Prostate gland (tissue), 2 donors: ENCODE results near the gene FAM193A. TPM values are rescaled to one million over a fixed set of nuclear protein-coding genes. Genes with fewer than 3 reads are reported as not detected.

Experiments
- DNase-seq: peaks from one replicate; pipeline ENCODE4 v3.0.0-alpha.2; 2019; ENCODE audit warnings: low spot score
- H3K27ac ChIP-seq, 2 donors: fragments of 200-600 bp; sonication (generic); 2 replicates each; pipeline ENCODE4 v1.5.1; 2017 to 2019
- H3K27me3 ChIP-seq: fragments of 200-600 bp; sonication (generic); replicated peaks from 2 replicates; pipeline ENCODE4 v1.5.1; 2019; ENCODE audit not compliant: insufficient read depth
- H3K36me3 ChIP-seq, 2 donors: fragments of 200-600 bp; sonication (generic); 1 replicate in 1 of 2; 2 replicates in 1 of 2; pipeline versions ENCODE4 v1.5.1 to v1.8.1; 2017 to 2019
- H3K4me1 ChIP-seq: fragments of 200-600 bp; sonication (generic); replicated peaks from 2 replicates; pipeline ENCODE4 v1.5.1; 2019
- H3K4me3 ChIP-seq, 2 donors: fragments of 200-600 bp; sonication (generic); 2 replicates each; pipeline ENCODE4 v1.5.1; 2017 to 2019
- H3K9me3 ChIP-seq: fragments of 200-600 bp; sonication (generic); 2 replicates; pipeline ENCODE4 v1.5.1; 2017
- POLR2A ChIP-seq: fragments of 450-650 bp; IDR thresholded peaks from one replicate; pipeline ENCODE4 v1.6.1; 2016; ENCODE audit warnings: antibody characterized with exemption, mild to moderate bottlenecking
- POLR2AphosphoS5 ChIP-seq: sonication (generic); formaldehyde crosslinking; IDR thresholded peaks from one replicate; pipeline ENCODE4 v1.6.1; 2017; ENCODE audit warnings: antibody characterized with exemption
- WGBS: methylation state at CpG from one replicate; pipeline ENCODE4 v1.1.5; 2018; 5-methylcytosine and 5-hydroxymethylcytosine counted together
- intact Hi-C: fragments of 100-400 bp; cut with DNase I; formaldehyde crosslinking; loops from one replicate; pipeline ENCODE4 v1.14.2; 2022
- total RNA-seq, 2 donors: library from RNA; depleted of rRNA; stranded (reverse); fragments of >200 nt; gene quantifications; one replicate each; pipeline ENCODE4 v1.1.0, GENCODE V29; 2016
- TF ChIP-seq, protein P1 (sequence below), 4 experiments: fragments of 200-600 bp in 2 of 4; fragments of 450-650 bp in 2 of 4; sonication (generic) in 2 of 4; IDR thresholded peaks; 1 replicate in 3 of 4; 2 replicates in 1 of 4; pipeline ENCODE4 v1.5.1; 2016 to 2019; ENCODE audit warnings: antibody characterized with exemption in 4 of 4, mild to moderate bottlenecking in 2 of 4, moderate library complexity in 2 of 4

FAM193A gene
- total RNA-seq, 2 donors from 2014 or later, result 24.1 to 53.1 TPM

DNA sequence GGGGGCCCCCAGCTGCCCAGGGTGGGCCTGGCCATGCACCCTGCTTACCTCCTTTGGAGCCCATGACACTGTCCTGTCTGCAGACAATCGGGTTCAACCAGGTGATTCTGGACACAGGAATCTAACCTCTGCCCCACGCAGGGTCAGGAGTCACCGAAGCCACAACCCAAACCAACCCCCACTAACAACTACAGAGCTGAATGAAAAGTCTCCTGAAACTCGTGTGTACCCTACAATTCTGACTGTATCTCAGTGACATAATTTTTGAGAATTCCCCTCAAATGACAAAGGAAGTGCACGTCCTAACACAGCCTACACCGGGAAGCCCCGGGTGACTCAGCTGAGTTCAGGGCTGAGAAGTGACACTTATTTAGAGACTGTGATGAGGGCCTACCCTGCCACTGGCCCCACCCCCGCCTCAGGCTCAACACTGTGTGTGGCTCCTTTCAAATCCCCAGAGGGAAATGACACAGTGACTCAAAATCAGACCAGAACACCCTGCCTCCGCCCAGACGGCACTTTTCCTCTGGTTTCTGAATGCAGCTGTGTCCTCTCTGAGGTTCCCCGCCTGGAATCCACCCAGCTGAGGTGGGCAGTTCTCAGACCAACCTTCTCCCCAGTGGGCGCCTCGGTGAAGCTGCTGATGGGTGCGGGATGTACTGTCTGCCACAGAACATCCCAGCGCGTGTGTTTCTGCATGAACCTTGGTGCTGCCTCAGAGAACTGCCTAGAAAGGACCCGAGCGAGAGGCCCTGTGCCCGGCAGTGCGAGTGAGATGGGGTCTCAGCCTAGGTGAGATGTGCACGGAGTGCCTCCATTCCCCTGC, 209.7 kb downstream of the FAM193A start:
- H3K9me3 ChIP-seq, result no peaks in the 10 kb centered on the region
- no peak for DNase-seq
- 59% methylated on average over 21 of the region's 21 CpGs for WGBS
- peaks cover 5 to 8% of the 10 kb centered on the region in 2 donors for H3K36me3 ChIP-seq
- H3K27me3 ChIP-seq, result no peaks in the 10 kb centered on the region
- peaks cover 5% of the 10 kb centered on the region for H3K4me1 ChIP-seq
- no peak overlapping the region for H3K27ac ChIP-seq
- TF ChIP-seq POLR2A (no peak), POLR2AphosphoS5 (no peak)
- TF ChIP-seq, protein P1, sequence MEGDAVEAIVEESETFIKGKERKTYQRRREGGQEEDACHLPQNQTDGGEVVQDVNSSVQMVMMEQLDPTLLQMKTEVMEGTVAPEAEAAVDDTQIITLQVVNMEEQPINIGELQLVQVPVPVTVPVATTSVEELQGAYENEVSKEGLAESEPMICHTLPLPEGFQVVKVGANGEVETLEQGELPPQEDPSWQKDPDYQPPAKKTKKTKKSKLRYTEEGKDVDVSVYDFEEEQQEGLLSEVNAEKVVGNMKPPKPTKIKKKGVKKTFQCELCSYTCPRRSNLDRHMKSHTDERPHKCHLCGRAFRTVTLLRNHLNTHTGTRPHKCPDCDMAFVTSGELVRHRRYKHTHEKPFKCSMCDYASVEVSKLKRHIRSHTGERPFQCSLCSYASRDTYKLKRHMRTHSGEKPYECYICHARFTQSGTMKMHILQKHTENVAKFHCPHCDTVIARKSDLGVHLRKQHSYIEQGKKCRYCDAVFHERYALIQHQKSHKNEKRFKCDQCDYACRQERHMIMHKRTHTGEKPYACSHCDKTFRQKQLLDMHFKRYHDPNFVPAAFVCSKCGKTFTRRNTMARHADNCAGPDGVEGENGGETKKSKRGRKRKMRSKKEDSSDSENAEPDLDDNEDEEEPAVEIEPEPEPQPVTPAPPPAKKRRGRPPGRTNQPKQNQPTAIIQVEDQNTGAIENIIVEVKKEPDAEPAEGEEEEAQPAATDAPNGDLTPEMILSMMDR (IDR thresholded peaks at IDR 0.05), result no peak
- intact Hi-C loops, result no loop called here
- H3K4me3 ChIP-seq, result no peak overlapping the region

DNA sequence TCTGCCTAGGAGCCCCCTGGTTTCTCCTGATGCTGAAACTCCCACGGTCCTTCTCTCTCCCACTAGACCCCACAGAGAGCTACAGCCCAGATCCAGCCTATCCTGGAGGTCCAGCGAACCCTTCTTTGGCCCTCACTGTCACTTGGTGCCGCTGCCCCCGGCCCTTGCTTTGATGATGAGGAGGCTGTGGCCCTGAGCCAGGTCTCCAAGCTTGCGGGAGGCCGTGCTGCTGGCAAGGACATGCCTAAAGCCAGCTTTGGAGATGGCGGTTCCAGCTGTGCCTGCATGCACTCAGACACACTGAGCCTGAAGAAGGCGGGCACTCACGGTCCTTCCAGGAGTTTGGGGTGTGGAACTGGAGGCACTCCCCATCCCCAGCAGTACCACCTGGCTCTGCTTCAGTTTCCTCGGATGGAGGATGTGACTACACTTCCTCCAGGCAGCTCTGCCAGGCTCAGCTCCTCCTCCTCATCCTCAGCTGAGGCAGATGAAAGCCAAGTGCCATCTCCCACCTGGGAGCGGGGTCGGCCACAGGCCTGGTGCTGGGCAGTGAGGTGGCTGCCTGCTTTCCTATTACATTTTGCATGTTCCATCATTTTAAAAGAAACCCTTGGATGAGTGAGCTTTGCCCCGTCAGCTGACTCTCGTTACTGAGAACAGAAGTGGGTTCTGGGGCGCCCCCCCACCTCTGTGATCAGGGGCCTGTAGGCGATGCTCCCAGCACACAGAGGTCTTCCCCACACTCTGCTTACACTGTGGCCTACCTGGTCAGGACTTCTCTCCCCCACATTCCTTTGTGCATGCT, 210.6 kb downstream of the FAM193A start:
- no peak for TF ChIP-seq POLR2A
- TF ChIP-seq, protein P1 (IDR thresholded peaks at IDR 0.05), result no peak
- TF ChIP-seq POLR2AphosphoS5, result no peak
- H3K4me1 ChIP-seq, result peaks cover 5% of the 10 kb centered on the region
- WGBS, result 80% methylated on average over 16 of the region's 16 CpGs
- DNase-seq, result no peak
- peaks cover 5 to 8% of the 10 kb centered on the region in 2 donors for H3K36me3 ChIP-seq
- H3K27me3 ChIP-seq, result no peaks in the 10 kb centered on the region
- no peaks in the 10 kb centered on the region for H3K9me3 ChIP-seq
- no peak overlapping the region for H3K4me3 ChIP-seq
- intact Hi-C loops, result no loop called here
- no peak overlapping the region for H3K27ac ChIP-seq

DNA sequence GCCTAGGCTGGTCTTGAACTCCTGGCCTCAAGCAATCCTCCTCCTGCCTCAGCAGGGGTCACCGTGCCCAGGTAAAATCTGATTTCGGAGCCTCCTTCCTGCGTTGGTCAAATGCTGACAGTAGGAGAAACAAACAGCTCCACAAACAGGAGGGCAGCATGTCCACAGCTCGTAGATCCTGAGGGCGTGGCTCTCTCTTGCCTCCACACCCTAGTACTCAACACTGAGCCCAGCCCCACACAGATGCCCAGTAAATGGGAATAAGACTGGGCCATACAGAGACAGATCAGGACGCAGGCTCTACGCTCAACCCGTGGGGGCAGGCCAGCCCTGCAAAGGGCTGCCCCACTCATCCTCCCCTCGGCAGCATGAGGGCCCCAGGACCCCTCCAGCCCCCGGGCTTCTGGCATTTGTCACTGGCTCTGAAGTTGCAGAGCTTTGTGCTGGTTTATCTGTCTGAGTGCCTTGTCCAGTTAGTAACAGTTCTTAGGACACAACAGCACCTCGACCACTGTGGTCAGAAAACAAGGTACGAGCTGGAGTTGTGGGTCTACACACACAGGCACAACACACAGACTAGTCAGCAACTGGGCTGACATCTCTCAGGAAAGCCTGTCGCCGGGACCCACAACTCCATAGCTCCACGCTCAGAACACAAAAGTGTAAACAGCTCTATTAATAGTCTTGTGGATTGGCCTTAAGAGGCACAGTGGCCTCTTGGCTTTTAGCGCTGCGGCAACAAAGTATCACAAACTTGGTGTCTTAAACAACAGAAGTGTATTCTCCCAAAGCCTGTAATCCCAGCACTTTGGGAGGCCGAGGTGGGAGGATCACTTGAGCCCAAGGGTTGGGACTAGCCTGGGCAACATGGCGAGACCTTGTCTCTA, 214.5 kb downstream of the FAM193A start:
- Histone ChIP-seq H3K4me3 (no peak overlapping the region), H3K36me3 (peaks cover 0 to 8% of the 10 kb centered on the region in 2 donors), H3K4me1 (peaks cover 5% of the 10 kb centered on the region), H3K9me3 (no peaks in the 10 kb centered on the region), H3K27ac (no peak overlapping the region), H3K27me3 (no peaks in the 10 kb centered on the region)
- DNase-seq, result no peak
- TF ChIP-seq, protein P1 (IDR thresholded peaks at IDR 0.05), result no peak
- TF ChIP-seq POLR2AphosphoS5, result no peak
- TF ChIP-seq POLR2A, result no peak
- 78% methylated on average over 19 of the region's 19 CpGs for WGBS
- intact Hi-C loops, result loop anchor here (10.0 kb wide), 1 partner anchor 506 kb away; the partner anchor contains the start of genes HAUS3 and POLN

DNA sequence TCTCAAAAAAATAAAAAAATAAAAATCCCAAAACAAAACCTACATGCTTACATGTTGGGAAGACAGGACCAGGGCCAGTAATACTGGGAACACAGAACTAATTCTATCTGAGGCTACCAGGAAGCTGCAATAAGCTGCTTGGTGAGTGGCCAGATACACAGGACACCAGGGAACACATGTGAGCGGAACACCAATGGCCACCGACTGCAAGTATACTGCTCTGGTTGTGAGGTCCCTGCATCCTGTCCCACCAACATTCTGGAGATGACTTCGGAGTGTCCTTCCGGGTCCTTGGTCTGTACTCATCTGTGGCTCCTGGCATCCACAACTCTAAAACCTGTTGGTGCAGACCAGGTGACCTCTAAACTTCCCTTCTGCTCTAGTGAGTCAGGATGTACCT, 217.0 kb downstream of the FAM193A start:
- H3K27ac ChIP-seq, result no peak overlapping the region
- H3K4me3 ChIP-seq, result no peak overlapping the region
- no peak for DNase-seq
- 75% methylated on average over 4 of the region's 4 CpGs for WGBS
- peaks cover 3% of the 10 kb centered on the region for H3K4me1 ChIP-seq
- no peaks in the 10 kb centered on the region for H3K27me3 ChIP-seq
- TF ChIP-seq POLR2AphosphoS5 (no peak), POLR2A (no peak)
- TF ChIP-seq, protein P1 (IDR thresholded peaks at IDR 0.05), result no peak
- intact Hi-C loops, result loop anchor here (10.0 kb wide), 1 partner anchor 509 kb away; the partner anchor contains the start of genes HAUS3 and POLN
- H3K36me3 ChIP-seq, result no peaks in the 10 kb centered on the region
- H3K9me3 ChIP-seq, result no peaks in the 10 kb centered on the region
